Osteocyte (in vitro differentiated cells): Measurements from ENCODE around the gene MISP. TPM values are rescaled to one million over a fixed set of nuclear protein-coding genes. Genes with fewer than 3 reads are reported as not detected.
A peak's percentile ranks its signal among the peaks of the same experiment; 100 is the strongest.

Experiments used
- DNase-seq: peaks from one replicate; pipeline ENCODE4 v3.0.0; 2021; ENCODE audit warnings: mixed read lengths; ENCODE audit not compliant: unreplicated experiment; ENCODE audit errors: extremely low spot score
- H3K27ac Mint-ChIP-seq: one replicate; pipeline ENCODE4 v1.8.0; 2021; ENCODE audit warnings: mild to moderate bottlenecking, mixed read lengths; ENCODE audit not compliant: unreplicated experiment
- H3K27me3 Mint-ChIP-seq: one replicate; pipeline ENCODE4 v1.8.0; 2021; ENCODE audit warnings: mixed read lengths; ENCODE audit not compliant: unreplicated experiment
- H3K36me3 Mint-ChIP-seq: one replicate; pipeline ENCODE4 v1.8.0; 2021; ENCODE audit warnings: mixed read lengths; ENCODE audit not compliant: unreplicated experiment
- H3K4me1 Mint-ChIP-seq: one replicate; pipeline ENCODE4 v1.8.0; 2021; ENCODE audit warnings: mixed read lengths; ENCODE audit not compliant: unreplicated experiment
- H3K4me3 Mint-ChIP-seq: one replicate; pipeline ENCODE4 v1.8.0; 2021; ENCODE audit warnings: mild to moderate bottlenecking, moderate library complexity, mixed read lengths; ENCODE audit not compliant: unreplicated experiment
- H3K9me3 Mint-ChIP-seq: one replicate; pipeline ENCODE4 v1.8.0; 2021; ENCODE audit warnings: mixed read lengths; ENCODE audit not compliant: unreplicated experiment
- CTCF ChIP-seq: fragments of 200-600 bp; sonication (generic); IDR thresholded peaks from 2 replicates; pipeline ENCODE4 v1.5.0; 2021; ENCODE audit warnings: antibody characterized with exemption, mild to moderate bottlenecking, moderate library complexity
- total RNA-seq: library from RNA; stranded (reverse); gene quantifications from 2 replicates; pipeline ENCODE4 v1.2.1, GENCODE V29; 2021

The MISP gene
- total RNA-seq, 1 donor from 2014 or later, result 1.3 TPM

- no peaks in the 10 kb centered on the region for H3K27me3 Mint-ChIP-seq
- no peak for DNase-seq
- peaks cover 20% of the 10 kb centered on the region for H3K36me3 Mint-ChIP-seq
- H3K4me3 Mint-ChIP-seq, result peak overlapping the region; percentile 64
- peak overlapping the region; percentile 85 for H3K27ac Mint-ChIP-seq
- peaks cover 48% of the 10 kb centered on the region for H3K4me1 Mint-ChIP-seq
- no peaks in the 10 kb centered on the region for H3K9me3 Mint-ChIP-seq
- no peak for TF ChIP-seq CTCF
Measured at GRCh38 chr19:801030-801860, 50.3 kb downstream of the MISP start.

- Mint-ChIP-seq H3K27me3 (no peaks in the 10 kb centered on the region), H3K4me1 (peaks cover 45% of the 10 kb centered on the region), H3K36me3 (peaks cover 23% of the 10 kb centered on the region), H3K9me3 (no peaks in the 10 kb centered on the region), H3K27ac (peak overlapping the region; percentile 85), H3K4me3 (peak overlapping the region; percentile 56)
- no peak for DNase-seq
- no peak for TF ChIP-seq CTCF
Measured at GRCh38 chr19:801861-802497, 51.1 kb downstream of the MISP start.

GRCh38 chr19:802498-803098 lies 51.7 kb downstream of the MISP start:
- Mint-ChIP-seq H3K36me3 (peaks cover 29% of the 10 kb centered on the region), H3K9me3 (no peaks in the 10 kb centered on the region), H3K27me3 (no peaks in the 10 kb centered on the region), H3K4me1 (peaks cover 49% of the 10 kb centered on the region), H3K27ac (peak overlapping the region; percentile 85), H3K4me3 (peak overlapping the region; percentile 56)
- no peak for DNase-seq
- no peak for TF ChIP-seq CTCF

GRCh38 chr19:803099-803561 lies 52.2 kb downstream of the MISP start:
- H3K36me3 Mint-ChIP-seq, result peaks cover 33% of the 10 kb centered on the region

More at GRCh38 chr19:803099-803561, 52.2 kb downstream of the MISP start:
- Mint-ChIP-seq H3K4me1 (peaks cover 50% of the 10 kb centered on the region), H3K9me3 (no peaks in the 10 kb centered on the region), H3K27me3 (no peaks in the 10 kb centered on the region), H3K27ac (peak overlapping the region; percentile 85), H3K4me3 (no peak overlapping the region)
- no peak for TF ChIP-seq CTCF
- no peak for DNase-seq
